Naive thymus-derived CD8-positive, alpha-beta T cell (primary cell): ENCODE measurements around the gene KCNC1. TPM values are rescaled to one million over a fixed set of nuclear protein-coding genes. Genes with fewer than 3 reads are reported as not detected.

Experiments
- ATAC-seq, 2 donors: fragments of 150-1000 bp; cut with Tn5 transposase in 1 of 2; sonication (Bioruptor Pico), chemical (Tn5 transposase) in 1 of 2; 1 replicate in 1 of 2; 2 replicates in 1 of 2; pipeline ENCODE4 v1.10.0; 2021; ENCODE audit warnings: mild to moderate bottlenecking in 2 of 2, moderate library complexity in 2 of 2
- POLR2A ChIA-PET: fragments of 350-600 bp; sonication (Branson Sonifier 250); formaldehyde crosslinking; loops from one replicate; lab custom pipeline; 2021; ENCODE audit warnings: antibody characterized with exemption; lab: Charles Lee
- DNase-seq, 10 donors: peaks; one replicate each; pipeline versions ENCODE4 v3.0.0 to v3.0.0-alpha.2; 2020 to 2022
- H3K27ac Mint-ChIP-seq, 10 donors: one replicate each; pipeline ENCODE4 v1.8.0; 2020 to 2022; ENCODE audit warnings: mild to moderate bottlenecking in 10 of 10, mixed read lengths in 10 of 10, moderate library complexity in 4 of 10, inconsistent platforms in 1 of 10
- H3K27me3 Mint-ChIP-seq, 5 donors: one replicate each; pipeline ENCODE4 v1.8.0; 2021 to 2022; ENCODE audit warnings: mixed read lengths in 5 of 5
- H3K36me3 Mint-ChIP-seq, 3 donors: one replicate each; pipeline ENCODE4 v1.8.0; 2020 to 2022; ENCODE audit warnings: mixed read lengths in 3 of 3, mild to moderate bottlenecking in 2 of 3, inconsistent platforms in 1 of 3
- H3K4me1 Mint-ChIP-seq, 4 donors: one replicate each; pipeline ENCODE4 v1.8.0; 2021 to 2022; ENCODE audit warnings: mixed read lengths in 4 of 4
- H3K4me3 Mint-ChIP-seq, 10 donors: one replicate each; pipeline ENCODE4 v1.8.0; 2020 to 2022; ENCODE audit warnings: mild to moderate bottlenecking in 10 of 10, mixed read lengths in 10 of 10, moderate library complexity in 6 of 10, inconsistent platforms in 1 of 10
- H3K9me3 Mint-ChIP-seq, 9 donors: one replicate each; pipeline ENCODE4 v1.8.0; 2020 to 2022; ENCODE audit warnings: mixed read lengths in 9 of 9, mild to moderate bottlenecking in 3 of 9, inconsistent platforms in 1 of 9, moderate library complexity in 1 of 9
- polyA plus RNA-seq, 3 donors: library from polyadenylated mRNA; unstranded; fragments of 300-500 nt; fragmentation: Illumina TruSeq; gene quantifications; one replicate each; pipeline ENCODE4 v1.2.3, GENCODE V29; 2021
- total RNA-seq, 8 experiments: library from RNA in 2 of 8; stranded (reverse) in 2 of 8; gene quantifications; one replicate each; pipeline ENCODE4 v1.2.3 and lab custom pipeline; 2021 to 2026

The KCNC1 gene
- total and polyA plus RNA-seq, 5 experiments from 2014 or later, result 0.60 TPM; not detected in 4

DNA sequence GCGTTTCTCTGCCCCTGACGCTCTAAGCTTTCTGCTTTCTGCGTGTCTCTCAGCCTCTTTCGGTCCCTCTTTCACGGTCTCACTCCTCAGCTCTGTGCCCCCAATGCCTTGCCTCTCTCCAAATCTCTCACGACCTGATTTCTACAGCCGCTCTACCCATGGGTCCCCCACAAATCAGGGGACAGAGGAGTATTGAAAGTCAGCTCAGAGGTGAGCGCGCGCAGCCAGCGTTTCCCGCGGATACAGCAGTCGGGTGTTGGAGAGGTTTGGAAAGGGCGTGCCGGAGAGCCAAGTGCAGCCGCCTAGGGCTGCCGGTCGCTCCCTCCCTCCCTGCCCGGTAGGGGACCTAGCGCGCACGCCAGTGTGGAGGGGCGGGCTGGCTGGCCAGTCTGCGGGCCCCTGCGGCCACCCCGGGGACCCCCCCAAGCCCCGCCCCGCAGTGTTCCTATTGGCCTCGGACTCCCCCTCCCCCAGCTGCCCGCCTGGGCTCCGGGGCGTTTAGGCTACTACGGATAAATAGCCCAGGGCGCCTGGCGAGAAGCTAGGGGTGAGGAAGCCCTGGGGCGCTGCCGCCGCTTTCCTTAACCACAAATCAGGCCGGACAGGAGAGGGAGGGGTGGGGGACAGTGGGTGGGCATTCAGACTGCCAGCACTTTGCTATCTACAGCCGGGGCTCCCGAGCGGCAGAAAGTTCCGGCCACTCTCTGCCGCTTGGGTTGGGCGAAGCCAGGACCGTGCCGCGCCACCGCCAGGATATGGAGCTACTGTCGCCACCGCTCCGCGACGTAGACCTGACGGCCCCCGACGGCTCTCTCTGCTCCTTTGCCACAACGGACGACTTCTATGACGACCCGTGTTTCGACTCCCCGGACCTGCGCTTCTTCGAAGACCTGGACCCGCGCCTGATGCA, 15.3 kb upstream of the KCNC1 start, which contains the start of gene MYOD1:
MYOD1 (plus strand) TSS at position 544 of the 910 bp plus-strand sequence; CDS start at position 756, 212 bp downstream.
- peak within 1 kb of the TSS in 1 of 10 donors; percentile 48 for H3K27ac Mint-ChIP-seq
- peaks cover 0 to 9% (median 1%) of the 10 kb centered on the region in 4 donors for H3K4me1 Mint-ChIP-seq
- H3K36me3 Mint-ChIP-seq, result no peaks in the 10 kb centered on the region
- no peaks in the 10 kb centered on the region for H3K9me3 Mint-ChIP-seq
- POLR2A ChIA-PET, result no interaction called here
- H3K27me3 Mint-ChIP-seq, result peaks cover 16 to 40% (median 34%) of the 10 kb centered on the region in 5 donors
- ATAC-seq (no peak), DNase-seq (no peak)
- H3K4me3 Mint-ChIP-seq, result no peak within 1 kb of the TSS

DNA sequence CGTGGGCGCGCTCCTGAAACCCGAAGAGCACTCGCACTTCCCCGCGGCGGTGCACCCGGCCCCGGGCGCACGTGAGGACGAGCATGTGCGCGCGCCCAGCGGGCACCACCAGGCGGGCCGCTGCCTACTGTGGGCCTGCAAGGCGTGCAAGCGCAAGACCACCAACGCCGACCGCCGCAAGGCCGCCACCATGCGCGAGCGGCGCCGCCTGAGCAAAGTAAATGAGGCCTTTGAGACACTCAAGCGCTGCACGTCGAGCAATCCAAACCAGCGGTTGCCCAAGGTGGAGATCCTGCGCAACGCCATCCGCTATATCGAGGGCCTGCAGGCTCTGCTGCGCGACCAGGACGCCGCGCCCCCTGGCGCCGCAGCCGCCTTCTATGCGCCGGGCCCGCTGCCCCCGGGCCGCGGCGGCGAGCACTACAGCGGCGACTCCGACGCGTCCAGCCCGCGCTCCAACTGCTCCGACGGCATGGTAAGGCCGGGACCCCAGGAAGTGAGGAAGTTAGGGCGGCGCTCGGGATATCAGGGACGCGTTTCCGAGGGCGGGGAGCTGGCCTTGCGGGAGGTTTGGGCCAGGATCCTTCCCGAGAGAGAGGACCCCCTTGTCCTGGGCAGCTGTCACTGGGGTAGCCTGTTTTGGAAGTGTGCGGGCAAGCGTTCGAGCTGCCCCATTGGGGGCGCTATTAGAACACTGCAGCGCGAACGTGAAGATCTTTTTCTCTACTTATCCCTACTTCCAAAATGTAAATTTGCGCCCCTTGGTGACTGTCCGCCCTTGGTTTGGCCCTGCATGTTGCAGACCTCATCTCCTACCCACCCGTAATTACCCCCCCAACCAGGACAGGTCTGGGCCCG, 14.4 kb upstream of the KCNC1 start:
- peaks cover 0 to 9% (median 1%) of the 10 kb centered on the region in 4 donors for H3K4me1 Mint-ChIP-seq
- ATAC-seq, result no peak
- no peaks in the 10 kb centered on the region for H3K36me3 Mint-ChIP-seq
- no peak overlapping the region for H3K4me3 Mint-ChIP-seq
- POLR2A ChIA-PET, result no interaction called here
- no peak overlapping the region for H3K27ac Mint-ChIP-seq
- no peak for DNase-seq
- H3K27me3 Mint-ChIP-seq, result peaks cover 18 to 41% (median 33%) of the 10 kb centered on the region in 5 donors
- no peaks in the 10 kb centered on the region for H3K9me3 Mint-ChIP-seq

DNA sequence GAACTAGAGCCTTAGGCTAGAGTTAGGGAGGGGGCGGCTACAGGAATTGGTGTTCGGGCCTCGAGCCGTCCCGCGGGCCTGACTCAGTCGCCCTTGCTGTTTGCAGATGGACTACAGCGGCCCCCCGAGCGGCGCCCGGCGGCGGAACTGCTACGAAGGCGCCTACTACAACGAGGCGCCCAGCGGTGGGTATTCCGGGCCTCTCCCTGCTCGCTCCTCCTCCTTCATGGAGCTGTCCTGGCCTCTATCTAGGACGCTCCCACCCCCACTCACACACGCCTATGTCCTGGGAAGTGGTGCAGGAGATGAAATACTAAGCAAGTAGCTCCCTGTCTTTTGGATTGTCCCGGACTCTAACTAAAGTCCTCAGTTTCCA, 13.8 kb upstream of the KCNC1 start:
- Mint-ChIP-seq H3K36me3 (no peaks in the 10 kb centered on the region), H3K4me3 (no peak overlapping the region), H3K27me3 (peaks cover 18 to 43% (median 36%) of the 10 kb centered on the region in 5 donors), H3K4me1 (peaks cover 0 to 9% (median 1%) of the 10 kb centered on the region in 4 donors), H3K27ac (peak overlapping the region in 1 of 10 donors; percentile 46), H3K9me3 (no peaks in the 10 kb centered on the region)
- ATAC-seq (no peak), DNase-seq (no peak)
- POLR2A ChIA-PET, result no interaction called here

DNA sequence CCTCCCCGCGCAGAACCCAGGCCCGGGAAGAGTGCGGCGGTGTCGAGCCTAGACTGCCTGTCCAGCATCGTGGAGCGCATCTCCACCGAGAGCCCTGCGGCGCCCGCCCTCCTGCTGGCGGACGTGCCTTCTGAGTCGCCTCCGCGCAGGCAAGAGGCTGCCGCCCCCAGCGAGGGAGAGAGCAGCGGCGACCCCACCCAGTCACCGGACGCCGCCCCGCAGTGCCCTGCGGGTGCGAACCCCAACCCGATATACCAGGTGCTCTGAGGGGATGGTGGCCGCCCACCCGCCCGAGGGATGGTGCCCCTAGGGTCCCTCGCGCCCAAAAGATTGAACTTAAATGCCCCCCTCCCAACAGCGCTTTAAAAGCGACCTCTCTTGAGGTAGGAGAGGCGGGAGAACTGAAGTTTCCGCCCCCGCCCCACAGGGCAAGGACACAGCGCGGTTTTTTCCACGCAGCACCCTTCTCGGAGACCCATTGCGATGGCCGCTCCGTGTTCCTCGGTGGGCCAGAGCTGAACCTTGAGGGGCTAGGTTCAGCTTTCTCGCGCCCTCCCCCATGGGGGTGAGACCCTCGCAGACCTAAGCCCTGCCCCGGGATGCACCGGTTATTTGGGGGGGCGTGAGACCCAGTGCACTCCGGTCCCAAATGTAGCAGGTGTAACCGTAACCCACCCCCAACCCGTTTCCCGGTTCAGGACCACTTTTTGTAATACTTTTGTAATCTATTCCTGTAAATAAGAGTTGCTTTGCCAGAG, 13.2 kb upstream of the KCNC1 start:
- Mint-ChIP-seq H3K4me1 (peaks cover 0 to 9% (median 1%) of the 10 kb centered on the region in 4 donors), H3K4me3 (no peak overlapping the region), H3K36me3 (no peaks in the 10 kb centered on the region), H3K27me3 (peaks cover 19 to 43% (median 36%) of the 10 kb centered on the region in 5 donors), H3K9me3 (no peaks in the 10 kb centered on the region), H3K27ac (no peak overlapping the region)
- no peak for DNase-seq
- POLR2A ChIA-PET, result no interaction called here
- no peak for ATAC-seq

DNA sequence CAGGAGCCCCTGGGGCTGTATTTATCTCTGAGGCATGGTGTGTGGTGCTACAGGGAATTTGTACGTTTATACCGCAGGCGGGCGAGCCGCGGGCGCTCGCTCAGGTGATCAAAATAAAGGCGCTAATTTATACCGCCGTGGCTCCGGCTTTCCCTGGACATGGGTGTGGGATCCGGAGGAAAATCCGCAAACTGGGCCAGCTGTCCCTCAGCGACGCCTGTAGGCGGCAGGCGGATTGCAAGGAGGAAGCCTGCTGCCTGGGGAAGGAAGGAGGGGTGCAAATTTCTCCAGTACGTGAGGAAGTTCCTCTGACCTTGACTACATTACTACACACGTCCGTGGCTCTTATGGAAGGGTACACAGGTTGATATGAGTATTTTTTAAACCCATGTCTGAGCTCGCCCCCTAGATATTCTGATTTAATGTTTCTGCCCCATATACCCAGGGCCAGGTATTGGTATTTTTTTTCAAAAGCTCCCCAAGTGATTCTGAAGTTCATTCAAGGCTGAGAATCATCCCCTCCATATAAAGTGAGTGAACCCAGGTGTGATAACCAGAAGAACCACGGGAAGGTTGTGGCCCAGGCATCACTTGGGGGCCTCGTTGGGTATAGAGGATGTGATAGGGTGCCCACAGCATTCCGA, 12.5 kb upstream of the KCNC1 start:
- H3K9me3 Mint-ChIP-seq, result no peaks in the 10 kb centered on the region
- POLR2A ChIA-PET, result interaction anchor here (0.6 kb wide), 1 partner anchor 956 kb away, joined by 4 read pairs; no protein-coding TSS in a partner anchor
- peaks cover 0 to 9% (median 1%) of the 10 kb centered on the region in 4 donors for H3K4me1 Mint-ChIP-seq
- ATAC-seq (no peak), DNase-seq (no peak)
- no peak overlapping the region for H3K4me3 Mint-ChIP-seq
- no peaks in the 10 kb centered on the region for H3K36me3 Mint-ChIP-seq
- no peak overlapping the region for H3K27ac Mint-ChIP-seq
- H3K27me3 Mint-ChIP-seq, result peaks cover 20 to 43% (median 36%) of the 10 kb centered on the region in 5 donors

DNA sequence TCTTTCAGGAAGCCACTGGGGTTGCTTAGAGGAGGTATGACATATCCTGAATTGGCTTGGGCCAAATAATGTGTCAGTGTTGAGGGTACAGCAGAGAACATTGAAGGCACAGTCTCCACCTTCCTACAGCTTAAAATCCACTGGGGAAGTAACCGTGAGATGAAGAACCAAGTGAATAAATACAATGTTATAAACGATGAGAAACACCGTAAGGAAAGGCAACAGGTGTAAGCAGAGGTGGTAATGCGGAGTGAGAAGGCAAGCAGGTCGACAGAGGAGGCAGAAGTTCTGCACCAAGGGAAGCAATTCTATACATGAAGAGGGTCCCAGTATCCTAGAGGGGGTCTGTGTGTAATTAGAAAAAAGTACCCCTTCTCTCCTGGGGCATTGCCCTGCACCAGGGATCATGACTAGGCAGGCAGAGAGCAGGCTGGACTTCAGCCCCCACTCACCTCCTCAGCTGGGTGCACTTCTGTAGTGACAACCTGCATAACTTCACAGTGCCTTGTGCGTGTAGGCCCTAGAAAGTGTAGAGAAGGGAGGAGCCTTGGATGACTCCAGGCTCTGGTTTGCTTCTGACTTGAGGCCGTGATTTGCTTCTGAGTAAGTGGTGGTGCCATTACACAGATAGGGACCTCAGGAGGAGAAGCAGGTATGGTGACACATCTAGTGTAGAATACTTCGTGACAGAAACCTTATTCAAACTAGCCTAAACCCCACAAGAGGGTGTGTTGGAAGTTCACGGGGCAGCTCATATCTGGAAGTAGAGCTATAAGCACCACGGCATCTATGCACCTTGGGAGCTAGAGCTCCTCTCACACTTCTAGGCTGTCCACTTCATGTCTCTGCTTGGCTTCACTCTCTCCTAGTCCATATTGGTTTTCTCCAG, 10.3 kb upstream of the KCNC1 start:
- ATAC-seq (no peak), DNase-seq (no peak)
- H3K4me1 Mint-ChIP-seq, result peaks cover 0 to 5% (median 1%) of the 10 kb centered on the region in 4 donors
- peaks cover 27 to 54% (median 50%) of the 10 kb centered on the region in 5 donors for H3K27me3 Mint-ChIP-seq
- no peak overlapping the region for H3K4me3 Mint-ChIP-seq
- no peaks in the 10 kb centered on the region for H3K36me3 Mint-ChIP-seq
- H3K9me3 Mint-ChIP-seq, result no peaks in the 10 kb centered on the region
- no peak overlapping the region for H3K27ac Mint-ChIP-seq
- POLR2A ChIA-PET, result no interaction called here

DNA sequence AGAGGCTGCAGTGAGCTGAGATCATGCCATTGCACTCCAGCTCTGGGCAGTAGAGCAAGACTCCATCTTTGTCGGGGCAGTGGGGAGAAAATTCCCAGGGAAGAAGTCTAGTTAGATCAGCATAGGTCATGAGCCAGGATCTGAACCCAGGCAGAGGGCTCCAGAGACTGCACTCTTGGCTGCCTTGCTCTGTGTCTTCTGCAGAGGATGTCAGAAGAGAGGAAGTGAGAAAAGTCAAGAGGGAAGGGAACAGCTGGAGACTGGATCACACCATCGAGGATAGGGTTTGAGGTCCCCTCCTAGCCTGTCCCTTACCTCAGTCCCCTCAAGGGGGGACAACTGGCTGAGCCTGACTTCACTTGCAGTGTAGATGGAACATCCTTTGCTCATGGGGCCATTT, 9.4 kb upstream of the KCNC1 start:
- POLR2A ChIA-PET, result no interaction called here
- no peaks in the 10 kb centered on the region for H3K36me3 Mint-ChIP-seq
- peaks cover 0 to 3% (median 1%) of the 10 kb centered on the region in 4 donors for H3K4me1 Mint-ChIP-seq
- ATAC-seq, result no peak
- peaks cover 30 to 63% (median 53%) of the 10 kb centered on the region in 5 donors for H3K27me3 Mint-ChIP-seq
- H3K4me3 Mint-ChIP-seq, result no peak overlapping the region
- H3K27ac Mint-ChIP-seq, result no peak overlapping the region
- H3K9me3 Mint-ChIP-seq, result no peaks in the 10 kb centered on the region
- DNase-seq, result no peak

DNA sequence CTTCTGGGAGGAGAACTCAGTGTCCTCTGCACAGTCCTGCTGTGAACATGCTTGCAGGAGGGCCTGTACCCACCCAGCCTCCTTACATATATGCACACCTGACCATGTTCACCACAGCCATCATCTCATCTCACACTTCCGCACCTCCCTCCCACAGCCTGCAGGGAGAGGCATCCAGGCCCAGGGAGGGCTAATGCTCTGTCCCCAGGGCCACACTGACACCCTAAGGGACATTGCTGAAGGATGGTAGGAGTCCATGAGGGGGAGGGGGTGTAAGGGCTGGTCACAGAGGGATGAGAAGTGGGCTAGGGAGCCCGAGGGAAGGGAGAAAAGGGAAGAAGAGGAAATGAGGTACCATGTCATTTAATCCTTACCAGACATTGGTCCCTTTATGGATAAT, 4.4 kb upstream of the KCNC1 start:
- POLR2A ChIA-PET, result no interaction called here

DNA sequence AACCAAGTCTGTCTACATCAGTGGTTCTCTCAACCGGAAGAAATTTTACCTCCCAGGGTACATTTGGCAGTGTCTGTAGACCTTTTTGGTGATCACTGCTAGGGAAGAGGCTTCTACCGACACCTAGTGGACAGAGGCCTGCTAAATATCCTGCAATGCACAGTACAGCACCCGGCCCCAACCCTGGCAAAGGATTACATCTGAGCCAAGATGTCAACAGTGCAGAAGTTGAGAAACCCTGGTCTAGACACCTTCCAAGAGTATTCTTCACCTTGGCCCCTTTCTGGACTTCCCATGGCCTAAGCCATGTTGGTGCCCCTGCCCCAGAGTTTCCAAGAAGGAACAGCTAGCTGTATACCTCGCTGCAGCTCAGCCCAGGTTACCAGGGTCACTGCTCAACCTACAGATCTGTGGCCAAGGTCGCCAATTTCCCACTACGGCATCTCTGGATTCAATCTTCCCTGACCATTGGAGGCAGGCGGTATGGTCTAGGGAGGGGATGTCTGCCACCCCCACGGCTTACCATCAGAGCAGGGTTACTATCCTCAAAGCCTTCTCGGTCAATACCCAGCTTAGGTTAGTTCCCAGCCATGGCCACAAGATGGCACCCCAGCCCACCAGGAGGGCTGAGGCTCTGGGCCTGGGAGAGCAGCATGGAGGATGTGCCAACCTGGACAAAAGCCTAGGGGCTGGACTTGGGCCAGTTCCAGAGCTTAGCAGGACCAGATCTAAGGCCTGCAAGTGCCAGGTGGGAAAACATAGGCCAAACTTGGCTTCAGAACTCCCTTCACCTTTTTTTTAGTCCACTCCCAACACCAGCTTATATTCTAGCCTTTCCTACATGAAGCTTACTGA, 3.7 kb upstream of the KCNC1 start:
- DNase-seq (peak in 9 of 10 donors; percentile 10 to 68 (median 30)), ATAC-seq (peak; percentile 74 to 78)
- H3K4me3 Mint-ChIP-seq, result no peak overlapping the region
- H3K9me3 Mint-ChIP-seq, result peaks cover 0 to 6% (median 0%) of the 10 kb centered on the region in 9 donors
- H3K27me3 Mint-ChIP-seq, result peaks cover 33 to 69% (median 50%) of the 10 kb centered on the region in 5 donors
- POLR2A ChIA-PET, result no interaction called here
- no peaks in the 10 kb centered on the region for H3K36me3 Mint-ChIP-seq
- H3K4me1 Mint-ChIP-seq, result peaks cover 0 to 7% (median 7%) of the 10 kb centered on the region in 4 donors
- H3K27ac Mint-ChIP-seq, result no peak overlapping the region

More for the DNA sequence above, 4.4 kb upstream of the KCNC1 start:
- Mint-ChIP-seq H3K4me1 (peaks cover 0 to 7% (median 7%) of the 10 kb centered on the region in 4 donors), H3K36me3 (no peaks in the 10 kb centered on the region), H3K27ac (no peak overlapping the region), H3K9me3 (peaks cover 0 to 6% (median 0%) of the 10 kb centered on the region in 9 donors), H3K27me3 (peaks cover 33 to 72% (median 52%) of the 10 kb centered on the region in 5 donors), H3K4me3 (no peak overlapping the region)
- no peak for DNase-seq
- no peak for ATAC-seq

DNA sequence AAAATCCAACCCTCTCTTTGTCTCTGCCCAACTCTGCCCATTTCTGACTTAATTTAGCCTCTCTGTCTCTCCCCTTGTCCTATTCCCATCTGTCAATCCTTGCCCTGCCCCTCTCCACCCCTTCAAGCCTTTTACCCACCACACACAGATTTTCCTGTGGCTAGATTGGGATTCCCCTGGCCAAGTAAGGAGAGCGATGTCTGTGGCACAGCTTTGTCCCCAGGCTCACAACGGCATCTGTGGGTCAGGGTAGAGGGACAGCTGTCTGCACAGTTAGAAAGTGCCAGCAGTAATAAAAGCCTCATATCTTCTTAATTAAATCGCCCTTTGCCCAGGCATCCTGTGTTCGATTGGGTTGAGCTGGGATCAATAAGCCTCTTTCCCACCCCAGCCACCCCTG, 1.3 kb upstream of the KCNC1 start:
- DNase-seq (no peak), ATAC-seq (no peak)
- no peak overlapping the region for H3K27ac Mint-ChIP-seq
- H3K4me3 Mint-ChIP-seq, result peak overlapping the region in 4 of 10 donors; percentile 40 to 63 (median 52)
- H3K4me1 Mint-ChIP-seq, result peaks cover 2 to 10% (median 8%) of the 10 kb centered on the region in 4 donors
- peaks cover 33 to 76% (median 54%) of the 10 kb centered on the region in 5 donors for H3K27me3 Mint-ChIP-seq
- H3K9me3 Mint-ChIP-seq, result peaks cover 0 to 6% (median 0%) of the 10 kb centered on the region in 9 donors
- H3K36me3 Mint-ChIP-seq, result no peaks in the 10 kb centered on the region
- POLR2A ChIA-PET, result no interaction called here
